Activated CD4-positive, alpha-beta T cell treated with anti-CD3 and anti-CD28 coated beads for 36 hours (primary cell): ENCODE measurements around the gene MCTP2. TPM values are rescaled to one million over a fixed set of nuclear protein-coding genes. Genes with fewer than 3 reads are reported as not detected.
A peak's percentile ranks its signal among the peaks of the same experiment; 100 is the strongest.

Source experiments
- ATAC-seq: fragments of 200-7000 bp; cut with Tn5 transposase; one replicate; pipeline ENCODE4 v1.10.0; 2021; ENCODE audit warnings: mild to moderate bottlenecking, moderate library complexity
- CTCF ChIA-PET: fragments of 350-600 bp; sonication (Branson Sonifier 250); formaldehyde crosslinking; loops from one replicate; lab custom pipeline; 2021; ENCODE audit warnings: antibody characterized with exemption; lab: Charles Lee
- POLR2A ChIA-PET: fragments of 350-600 bp; sonication (Branson Sonifier 250); formaldehyde crosslinking; loops from one replicate; lab custom pipeline; 2021; ENCODE audit warnings: antibody characterized with exemption, inconsistent platforms; lab: Charles Lee
- DNase-seq: peaks from one replicate; pipeline ENCODE4 v3.0.0-alpha.2; 2020
- H3K27ac Mint-ChIP-seq: one replicate; pipeline ENCODE4 v1.8.0; 2021; ENCODE audit warnings: mixed read lengths
- H3K27me3 Mint-ChIP-seq: one replicate; pipeline ENCODE4 v1.8.0; 2021; ENCODE audit warnings: mixed read lengths
- H3K36me3 Mint-ChIP-seq: one replicate; pipeline ENCODE4 v1.8.0; 2021; ENCODE audit warnings: low read depth, mixed read lengths
- H3K4me1 Mint-ChIP-seq: one replicate; pipeline ENCODE4 v1.8.0; 2021; ENCODE audit warnings: mixed read lengths
- H3K4me3 Mint-ChIP-seq: one replicate; pipeline ENCODE4 v1.8.0; 2021; ENCODE audit warnings: mild to moderate bottlenecking, moderate library complexity, mixed read lengths
- H3K9me3 Mint-ChIP-seq: one replicate; pipeline ENCODE4 v1.8.0; 2021; ENCODE audit warnings: low read depth, mixed read lengths
- intact Hi-C, 2 experiments: fragments of 100-400 bp; cut with DNase I in 1 of 2; cut with micrococcal nuclease in 1 of 2; formaldehyde crosslinking; loops; one replicate each; pipeline versions ENCODE4 v1.14.2 to v1.15.1; 2022 to 2024; cut with DNase I, micrococcal nuclease
- total RNA-seq, 2 experiments: library from RNA; stranded (reverse); gene quantifications; one replicate each; pipeline ENCODE4 v1.2.3, GENCODE V29; 2021

MCTP2 gene
- total RNA-seq, 2 experiments from 2014 or later = 25.2 to 27.8 TPM

- peaks cover 17% of the 10 kb centered on the region for H3K36me3 Mint-ChIP-seq
Observed at GRCh38 chr15:94279736-94280135, 48.4 kb downstream of the MCTP2 start.

GRCh38 chr15:94280301-94280700 is 48.9 kb downstream of the MCTP2 start:
- H3K9me3 Mint-ChIP-seq = peaks cover 9% of the 10 kb centered on the region
- ATAC-seq (peak; percentile 42), DNase-seq (no peak)
- H3K4me3 Mint-ChIP-seq = no peak overlapping the region
- ChIA-PET POLR2A (no interaction called here), CTCF (no interaction called here)
- peaks cover 17% of the 10 kb centered on the region for H3K36me3 Mint-ChIP-seq
- intact Hi-C loops = no loop called here
- H3K4me1 Mint-ChIP-seq = peaks cover 35% of the 10 kb centered on the region
- no peaks in the 10 kb centered on the region for H3K27me3 Mint-ChIP-seq
- peak overlapping the region; percentile 24 for H3K27ac Mint-ChIP-seq

More at GRCh38 chr15:94279736-94280135, 48.4 kb downstream of the MCTP2 start:
- Mint-ChIP-seq H3K4me3 (no peak overlapping the region), H3K9me3 (peaks cover 9% of the 10 kb centered on the region), H3K27me3 (no peaks in the 10 kb centered on the region), H3K27ac (no peak overlapping the region), H3K4me1 (peaks cover 37% of the 10 kb centered on the region)
- intact Hi-C loops = no loop called here
- ChIA-PET POLR2A (no interaction called here), CTCF (no interaction called here)
- DNase-seq = no peak
- no peak for ATAC-seq

- Mint-ChIP-seq H3K4me1 (peaks cover 52% of the 10 kb centered on the region), H3K27ac (no peak overlapping the region), H3K27me3 (no peaks in the 10 kb centered on the region), H3K36me3 (peaks cover 17% of the 10 kb centered on the region), H3K9me3 (peaks cover 9% of the 10 kb centered on the region), H3K4me3 (no peak overlapping the region)
- intact Hi-C loops = no loop called here
- ChIA-PET CTCF (interaction anchor here (1.5 kb wide), 1 partner anchor 7 kb away, joined by 3 read pairs; no protein-coding TSS in a partner anchor), POLR2A (no interaction called here)
- no peak for ATAC-seq
- DNase-seq = no peak
Observed at GRCh38 chr15:94282269-94283250, 51.2 kb downstream of the MCTP2 start.

DNA sequence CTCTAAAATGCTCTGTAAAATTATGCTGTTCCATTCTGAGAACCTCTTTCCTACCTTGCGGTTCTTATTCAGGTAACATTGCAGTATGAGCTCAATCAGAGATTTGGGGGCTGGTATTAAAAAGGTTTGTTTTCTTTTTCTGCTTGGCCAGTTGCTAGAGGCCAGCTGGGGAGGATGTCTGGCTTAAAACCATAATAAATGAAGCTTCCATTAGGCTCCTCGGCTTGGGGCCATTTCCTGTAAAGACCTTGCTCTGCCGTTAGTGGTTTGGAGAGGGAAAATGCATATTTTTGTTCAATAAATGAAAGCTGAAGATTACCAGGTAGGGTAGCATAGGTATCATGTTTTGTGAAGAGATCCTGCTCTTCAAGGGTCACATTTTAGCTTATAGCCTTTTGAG is 55.2 kb downstream of the MCTP2 start:
- no peak overlapping the region for H3K4me3 Mint-ChIP-seq
- CTCF ChIA-PET = interaction anchor here (1.1 kb wide), 1 partner anchor 122 kb away, joined by 4 read pairs; no protein-coding TSS in a partner anchor
- H3K9me3 Mint-ChIP-seq = peaks cover 11% of the 10 kb centered on the region
- no peak overlapping the region for H3K27ac Mint-ChIP-seq
- ATAC-seq (no peak), DNase-seq (no peak)
- no peaks in the 10 kb centered on the region for H3K27me3 Mint-ChIP-seq
- H3K4me1 Mint-ChIP-seq = peaks cover 36% of the 10 kb centered on the region
- POLR2A ChIA-PET = no interaction called here
- intact Hi-C loops = loop anchor here in 1 of 2 experiments (2.0 to 5.0 kb wide), 2 partner anchors 16 to 54 kb away; partner anchors contain the start of gene MCTP2
- H3K36me3 Mint-ChIP-seq = peaks cover 9% of the 10 kb centered on the region

GRCh38 chr15:94287794-94288246 is 56.5 kb downstream of the MCTP2 start:
- ChIA-PET POLR2A (no interaction called here), CTCF (interaction anchor here (0.8 to 2.3 kb wide), 9 partner anchors 10 to 124 kb away, joined by 3 to 16 read pairs (median 4); no protein-coding TSS in a partner anchor)
- Mint-ChIP-seq H3K27ac (peak overlapping the region; percentile 49), H3K4me3 (peak overlapping the region; percentile 42), H3K4me1 (peaks cover 37% of the 10 kb centered on the region), H3K9me3 (peaks cover 7% of the 10 kb centered on the region), H3K36me3 (peaks cover 3% of the 10 kb centered on the region), H3K27me3 (no peaks in the 10 kb centered on the region)
- ATAC-seq = peak; percentile 96
- intact Hi-C loops = loop anchor here in 1 of 2 experiments (2.0 to 5.0 kb wide), 2 partner anchors 15 to 56 kb away; partner anchors contain the start of gene MCTP2
- DNase-seq = peak; percentile 67

DNA sequence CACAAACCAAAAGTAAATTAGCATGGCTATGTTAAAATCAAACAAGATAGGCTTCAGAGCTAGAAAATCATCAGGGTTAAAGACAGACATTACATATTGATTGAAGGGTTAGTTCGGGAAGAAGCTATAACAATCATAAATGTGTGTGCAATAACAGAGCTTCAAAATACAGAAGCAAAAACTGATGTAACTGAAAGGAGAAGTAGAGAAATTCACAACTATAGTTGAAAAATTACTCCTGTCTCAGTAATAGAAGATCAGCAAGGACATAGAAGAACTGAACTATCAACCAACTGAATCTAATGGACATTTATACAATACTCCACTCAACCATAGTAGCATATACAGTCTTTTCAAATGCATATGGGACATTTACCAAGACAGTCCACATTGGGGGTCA is 59.4 kb downstream of the MCTP2 start:
- Mint-ChIP-seq H3K9me3 (peaks cover 7% of the 10 kb centered on the region), H3K4me1 (peaks cover 47% of the 10 kb centered on the region), H3K27ac (no peak overlapping the region), H3K36me3 (peaks cover 6% of the 10 kb centered on the region), H3K27me3 (no peaks in the 10 kb centered on the region), H3K4me3 (no peak overlapping the region)
- no peak for ATAC-seq
- ChIA-PET CTCF (interaction anchor here (0.6 to 1.4 kb wide), 3 partner anchors 9 to 202 kb away, joined by 3 to 4 read pairs (median 4); no protein-coding TSS in a partner anchor), POLR2A (no interaction called here)
- no peak for DNase-seq
- intact Hi-C loops = no loop called here

- POLR2A ChIA-PET = no interaction called here
- Mint-ChIP-seq H3K4me3 (no peak overlapping the region), H3K27ac (no peak overlapping the region)
Observed at GRCh38 chr15:94293411-94294402, 62.3 kb downstream of the MCTP2 start.

DNA sequence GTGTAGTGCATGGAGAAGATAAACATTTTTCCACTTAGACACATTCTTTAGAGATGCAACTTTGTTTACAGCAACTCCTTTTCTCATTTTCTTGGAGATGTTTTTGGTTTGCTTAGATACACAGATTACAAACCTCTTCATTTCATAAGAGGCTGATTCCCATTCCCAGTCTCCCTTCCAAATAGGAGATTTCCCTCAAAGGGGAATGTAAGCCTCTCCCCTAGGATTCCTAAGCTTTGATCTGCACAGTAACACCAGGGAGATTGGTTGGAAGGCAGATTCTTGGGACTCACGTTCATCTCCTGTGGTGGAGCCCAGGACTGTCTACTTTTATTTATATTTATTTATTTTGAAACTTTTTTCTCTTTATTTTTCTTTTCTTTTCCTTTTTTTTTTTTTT is 63.2 kb downstream of the MCTP2 start:
- peaks cover 7% of the 10 kb centered on the region for H3K9me3 Mint-ChIP-seq
- CTCF ChIA-PET = no interaction called here
- H3K27ac Mint-ChIP-seq = no peak overlapping the region

More at GRCh38 chr15:94293411-94294402, 62.3 kb downstream of the MCTP2 start:
- DNase-seq = no peak
- no peaks in the 10 kb centered on the region for H3K27me3 Mint-ChIP-seq
- ATAC-seq = no peak
- intact Hi-C loops = no loop called here
- peaks cover 10% of the 10 kb centered on the region for H3K36me3 Mint-ChIP-seq
- H3K4me1 Mint-ChIP-seq = peaks cover 35% of the 10 kb centered on the region
- CTCF ChIA-PET = no interaction called here
- peaks cover 7% of the 10 kb centered on the region for H3K9me3 Mint-ChIP-seq

GRCh38 chr15:94295275-94295674 is 63.9 kb downstream of the MCTP2 start:
- H3K4me3 Mint-ChIP-seq = no peak overlapping the region
- peaks cover 14% of the 10 kb centered on the region for H3K36me3 Mint-ChIP-seq
- H3K9me3 Mint-ChIP-seq = peaks cover 6% of the 10 kb centered on the region
- CTCF ChIA-PET = interaction anchor here (0.9 kb wide), 1 partner anchor 9 kb away, joined by 3 read pairs; no protein-coding TSS in a partner anchor
- intact Hi-C loops = no loop called here
- POLR2A ChIA-PET = no interaction called here
- no peak overlapping the region for H3K27ac Mint-ChIP-seq
- no peak for DNase-seq
- H3K4me1 Mint-ChIP-seq = peaks cover 32% of the 10 kb centered on the region
- no peak for ATAC-seq
- H3K27me3 Mint-ChIP-seq = no peaks in the 10 kb centered on the region

More for the DNA sequence above, 63.2 kb downstream of the MCTP2 start:
- Mint-ChIP-seq H3K4me3 (no peak overlapping the region), H3K27me3 (no peaks in the 10 kb centered on the region), H3K4me1 (peaks cover 32% of the 10 kb centered on the region), H3K36me3 (peaks cover 14% of the 10 kb centered on the region)
- no peak for DNase-seq
- intact Hi-C loops = no loop called here
- ATAC-seq = no peak
- POLR2A ChIA-PET = no interaction called here

GRCh38 chr15:94296717-94297116 is 65.4 kb downstream of the MCTP2 start:
- no peak for ATAC-seq
- intact Hi-C loops = no loop called here

More at GRCh38 chr15:94296717-94297116, 65.4 kb downstream of the MCTP2 start:
- Mint-ChIP-seq H3K4me1 (peaks cover 32% of the 10 kb centered on the region), H3K27me3 (no peaks in the 10 kb centered on the region), H3K27ac (no peak overlapping the region), H3K36me3 (peaks cover 21% of the 10 kb centered on the region), H3K4me3 (no peak overlapping the region), H3K9me3 (no peaks in the 10 kb centered on the region)
- POLR2A ChIA-PET = no interaction called here
- no peak for DNase-seq
- CTCF ChIA-PET = interaction anchor here (0.5 kb wide), 1 partner anchor 34 kb away, joined by 3 read pairs; no protein-coding TSS in a partner anchor
